ENCODE measurements around the gene SYT9.

Gene SYT9

DNA sequence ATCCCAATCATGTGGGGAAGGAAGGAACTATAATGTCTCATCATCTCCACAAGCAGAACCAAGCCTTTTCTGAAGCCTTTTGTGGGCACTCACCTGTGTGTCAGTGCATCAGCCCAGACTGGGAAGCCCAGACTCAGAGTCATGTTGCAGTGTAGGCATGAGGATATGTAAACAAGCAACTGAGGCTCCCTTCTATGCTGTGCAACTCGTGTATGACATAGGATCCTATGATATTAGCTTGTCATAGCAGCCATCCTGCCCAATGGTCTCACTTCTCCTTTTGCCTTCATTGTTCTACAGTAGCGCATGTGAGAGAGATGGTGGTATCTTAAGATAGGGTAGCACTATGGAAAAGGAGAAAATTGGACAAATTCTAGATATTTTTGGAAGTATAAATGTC is 130.2 kb downstream of the SYT9 start:
- Mint-ChIP-seq H3K4me1 (no peaks in the 10 kb centered on the region), H3K9me3 (no peaks in the 10 kb centered on the region), H3K27ac (no peak overlapping the region), H3K27me3 (ENCODE audit: low read depth, poor library complexity) (peaks cover 3% of the 10 kb centered on the region), H3K36me3 (ENCODE audit: low read depth) (no peaks in the 10 kb centered on the region), H3K4me3 (no peak overlapping the region)
- DNase-seq, result no peak
- TF ChIP-seq, protein P1, sequence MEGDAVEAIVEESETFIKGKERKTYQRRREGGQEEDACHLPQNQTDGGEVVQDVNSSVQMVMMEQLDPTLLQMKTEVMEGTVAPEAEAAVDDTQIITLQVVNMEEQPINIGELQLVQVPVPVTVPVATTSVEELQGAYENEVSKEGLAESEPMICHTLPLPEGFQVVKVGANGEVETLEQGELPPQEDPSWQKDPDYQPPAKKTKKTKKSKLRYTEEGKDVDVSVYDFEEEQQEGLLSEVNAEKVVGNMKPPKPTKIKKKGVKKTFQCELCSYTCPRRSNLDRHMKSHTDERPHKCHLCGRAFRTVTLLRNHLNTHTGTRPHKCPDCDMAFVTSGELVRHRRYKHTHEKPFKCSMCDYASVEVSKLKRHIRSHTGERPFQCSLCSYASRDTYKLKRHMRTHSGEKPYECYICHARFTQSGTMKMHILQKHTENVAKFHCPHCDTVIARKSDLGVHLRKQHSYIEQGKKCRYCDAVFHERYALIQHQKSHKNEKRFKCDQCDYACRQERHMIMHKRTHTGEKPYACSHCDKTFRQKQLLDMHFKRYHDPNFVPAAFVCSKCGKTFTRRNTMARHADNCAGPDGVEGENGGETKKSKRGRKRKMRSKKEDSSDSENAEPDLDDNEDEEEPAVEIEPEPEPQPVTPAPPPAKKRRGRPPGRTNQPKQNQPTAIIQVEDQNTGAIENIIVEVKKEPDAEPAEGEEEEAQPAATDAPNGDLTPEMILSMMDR (IDR thresholded peaks at IDR 0.05), result no peak

DNA sequence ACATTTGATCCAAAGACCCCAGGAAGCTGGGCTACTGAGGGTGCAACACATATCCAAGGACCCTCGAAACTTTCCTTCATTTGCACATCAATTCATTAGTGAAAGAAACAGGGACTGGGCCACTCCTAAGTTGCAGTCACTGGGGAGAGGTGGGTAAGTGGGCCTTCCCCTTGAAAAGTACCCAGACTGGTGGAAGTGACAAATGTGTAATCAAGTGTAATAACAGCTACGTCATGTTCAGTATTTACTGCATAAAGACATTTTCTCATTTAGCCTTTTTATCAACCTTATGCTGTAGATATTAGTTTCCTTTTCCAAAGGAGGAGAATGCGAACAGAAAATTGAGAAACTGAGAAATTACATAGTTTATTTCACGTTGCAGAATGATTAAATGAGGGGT is 131.7 kb downstream of the SYT9 start:
- Mint-ChIP-seq H3K4me1 (no peaks in the 10 kb centered on the region), H3K27ac (no peak overlapping the region), H3K4me3 (no peak overlapping the region), H3K9me3 (no peaks in the 10 kb centered on the region), H3K27me3 (ENCODE audit: low read depth, poor library complexity) (peaks cover 3% of the 10 kb centered on the region), H3K36me3 (ENCODE audit: low read depth) (no peaks in the 10 kb centered on the region)
- TF ChIP-seq, protein P1 (IDR thresholded peaks at IDR 0.05), result no peak
- no peak for DNase-seq

DNA sequence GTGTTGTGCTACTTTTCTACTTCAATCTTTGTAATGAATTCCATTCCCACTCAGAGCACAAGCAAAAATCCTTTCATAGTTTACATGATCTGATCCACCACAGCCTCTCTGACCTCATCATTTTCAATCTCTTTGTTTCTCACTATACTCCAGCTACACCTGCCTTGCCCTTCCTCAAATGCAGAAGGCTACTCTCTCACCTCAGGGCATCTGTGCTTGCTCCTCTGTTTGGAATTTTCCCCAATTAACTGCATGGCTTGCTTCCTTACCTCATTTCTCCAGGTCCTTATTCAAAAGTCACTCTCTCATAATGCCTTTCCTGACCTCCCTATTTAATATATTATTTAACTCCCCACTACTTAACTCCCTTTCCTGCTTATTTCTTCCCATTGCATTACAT is 133.0 kb downstream of the SYT9 start:
- DNase-seq, result no peak
- no peak overlapping the region for H3K4me3 Mint-ChIP-seq
- TF ChIP-seq, protein P1 (IDR thresholded peaks at IDR 0.05), result no peak
- no peak overlapping the region for H3K27ac Mint-ChIP-seq
- peaks cover 3% of the 10 kb centered on the region for H3K27me3 Mint-ChIP-seq (ENCODE audit: low read depth, poor library complexity)
- H3K4me1 Mint-ChIP-seq, result no peaks in the 10 kb centered on the region
- no peaks in the 10 kb centered on the region for H3K9me3 Mint-ChIP-seq
- no peaks in the 10 kb centered on the region for H3K36me3 Mint-ChIP-seq (ENCODE audit: low read depth)

DNA sequence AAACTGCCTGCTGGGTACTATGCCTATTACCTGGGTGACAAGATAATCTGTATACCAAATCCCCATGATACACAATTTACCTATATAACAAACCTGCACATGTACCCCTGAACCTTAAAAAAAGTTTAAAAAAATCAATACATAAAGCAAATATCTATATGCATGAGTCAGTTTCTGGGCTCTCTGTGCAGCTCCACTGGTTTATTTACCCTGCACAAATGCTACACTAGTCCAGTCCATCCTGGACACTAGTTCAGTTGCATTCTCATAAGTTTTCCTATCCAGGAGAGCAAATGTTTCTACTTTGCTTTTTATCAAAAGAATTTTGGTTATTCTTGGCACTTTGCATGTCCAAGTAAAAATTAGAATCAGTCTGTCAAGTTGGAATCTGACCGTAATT is 133.8 kb downstream of the SYT9 start:
- no peak overlapping the region for H3K27ac Mint-ChIP-seq
- no peaks in the 10 kb centered on the region for H3K4me1 Mint-ChIP-seq
- TF ChIP-seq, protein P1 (IDR thresholded peaks at IDR 0.05), result no peak
- H3K9me3 Mint-ChIP-seq, result no peaks in the 10 kb centered on the region
- H3K36me3 Mint-ChIP-seq (ENCODE audit: low read depth), result no peaks in the 10 kb centered on the region
- H3K27me3 Mint-ChIP-seq (ENCODE audit: low read depth, poor library complexity), result peaks cover 3% of the 10 kb centered on the region
- no peak for DNase-seq
- H3K4me3 Mint-ChIP-seq, result no peak overlapping the region

DNA sequence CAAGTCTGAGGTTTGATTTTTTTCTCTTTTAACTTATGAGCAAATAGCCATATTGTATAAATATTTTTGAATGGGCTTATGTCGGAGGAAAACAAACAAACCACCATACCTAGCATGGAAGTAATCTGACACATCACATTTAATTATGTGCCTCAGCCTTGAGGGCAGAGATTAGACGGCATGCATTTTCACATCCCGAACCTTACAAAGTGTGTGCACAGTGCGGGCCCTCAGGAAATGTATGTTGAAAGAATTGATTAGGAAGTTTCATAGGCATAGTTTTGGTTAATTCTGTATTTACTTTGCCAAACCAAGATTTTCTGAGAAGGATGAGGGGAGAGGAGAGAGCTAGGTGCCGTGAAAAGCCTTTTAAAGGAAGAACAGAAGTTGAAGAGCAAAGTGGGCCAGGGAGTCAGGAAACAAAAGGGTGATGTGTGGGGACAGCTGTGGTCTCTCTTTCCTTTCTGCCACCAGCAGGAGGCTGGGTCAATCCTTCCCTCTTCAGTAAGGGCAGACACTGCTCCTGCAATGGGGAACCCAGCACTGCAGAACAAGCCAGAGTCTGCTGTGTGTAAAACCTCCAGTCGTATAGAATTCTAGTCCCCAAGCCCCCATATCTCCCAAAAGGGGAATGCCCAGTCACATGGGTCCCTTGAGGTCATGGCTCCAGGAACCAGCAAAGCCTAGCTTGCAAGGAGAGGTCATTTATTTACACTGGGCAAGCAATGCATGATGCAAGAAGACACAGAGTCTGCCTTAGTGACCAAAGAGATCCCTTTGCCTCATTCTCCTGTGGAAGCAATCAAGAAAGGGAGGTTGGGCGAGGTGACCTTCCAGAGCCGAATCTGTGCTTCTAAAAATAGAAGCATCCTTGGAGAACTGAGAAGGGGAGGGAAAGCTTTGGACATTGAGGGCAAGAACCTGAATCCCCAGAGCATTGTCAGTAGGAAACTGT is 162.5 kb downstream of the SYT9 start:
- TF ChIP-seq, protein P1 (IDR thresholded peaks at IDR 0.05), result no peak
- no peak overlapping the region for H3K4me3 Mint-ChIP-seq
- no peak for DNase-seq
- peaks cover 6% of the 10 kb centered on the region for H3K27me3 Mint-ChIP-seq (ENCODE audit: low read depth, poor library complexity)
- H3K9me3 Mint-ChIP-seq, result peaks cover 22% of the 10 kb centered on the region
- no peak overlapping the region for H3K27ac Mint-ChIP-seq
- peaks cover 17% of the 10 kb centered on the region for H3K4me1 Mint-ChIP-seq
- no peaks in the 10 kb centered on the region for H3K36me3 Mint-ChIP-seq (ENCODE audit: low read depth)
